KMS-11 (cell line): ENCODE measurements around the gene PLCG2.

ENCODE experiments used
- H2AFZ ChIP-seq: fragments of 200-600 bp; sonication (generic); 2 replicates; pipeline ENCODE4 v1.6.1; 2016; ENCODE audit warnings: antibody characterized with exemption, mixed run types, low read depth
- H3K27ac ChIP-seq: fragments of 200-600 bp; sonication (generic); 2 replicates; pipeline ENCODE4 v1.6.1; 2016; ENCODE audit warnings: mild to moderate bottlenecking, mixed run types
- H3K27me3 ChIP-seq: fragments of 200-600 bp; sonication (generic); 2 replicates; pipeline ENCODE4 v1.6.1; 2017; ENCODE audit warnings: mild to moderate bottlenecking, low read depth, mixed run types, moderate library complexity; ENCODE audit not compliant: insufficient read depth
- H3K36me3 ChIP-seq: fragments of 200-600 bp; sonication (generic); 2 replicates; pipeline ENCODE4 v1.6.1; 2017; ENCODE audit warnings: mild to moderate bottlenecking, mixed run types; ENCODE audit not compliant: insufficient read depth
- H3K4me1 ChIP-seq: fragments of 200-600 bp; sonication (generic); 2 replicates; pipeline ENCODE4 v1.6.1; 2016; ENCODE audit warnings: mild to moderate bottlenecking, low read depth, mixed run types; ENCODE audit not compliant: poor library complexity, severe bottlenecking
- H3K4me2 ChIP-seq: fragments of 200-600 bp; sonication (generic); 2 replicates; pipeline ENCODE4 v1.7.0; 2016; ENCODE audit warnings: mild to moderate bottlenecking, mixed run types
- H3K4me3 ChIP-seq: fragments of 200-600 bp; sonication (generic); IDR thresholded peaks from 2 replicates; pipeline ENCODE4 v1.6.1; 2017; ENCODE audit warnings: low read depth, low read length, mixed read lengths; ENCODE audit not compliant: insufficient read depth
- H3K79me2 ChIP-seq: fragments of 200-600 bp; sonication (generic); 2 replicates; pipeline ENCODE4 v1.6.1; 2016; ENCODE audit warnings: low read depth, mixed run types; ENCODE audit not compliant: insufficient read depth
- H3K9ac ChIP-seq: fragments of 200-600 bp; sonication (generic); 2 replicates; pipeline ENCODE4 v1.6.1; 2016; ENCODE audit warnings: mild to moderate bottlenecking, mixed run types
- H4K20me1 ChIP-seq: fragments of 200-600 bp; sonication (generic); 2 replicates; pipeline ENCODE4 v1.6.1; 2016; ENCODE audit warnings: mild to moderate bottlenecking, mixed run types; ENCODE audit not compliant: insufficient read depth
- TF ChIP-seq, protein P1 (sequence below): fragments of 200-600 bp; sonication (generic); conservative IDR thresholded peaks from 2 replicates; pipeline ENCODE4 v1.6.1; 2017; ENCODE audit warnings: low read depth, mild to moderate bottlenecking, antibody characterized with exemption, low read length, moderate library complexity, mixed read lengths

The PLCG2 gene

DNA sequence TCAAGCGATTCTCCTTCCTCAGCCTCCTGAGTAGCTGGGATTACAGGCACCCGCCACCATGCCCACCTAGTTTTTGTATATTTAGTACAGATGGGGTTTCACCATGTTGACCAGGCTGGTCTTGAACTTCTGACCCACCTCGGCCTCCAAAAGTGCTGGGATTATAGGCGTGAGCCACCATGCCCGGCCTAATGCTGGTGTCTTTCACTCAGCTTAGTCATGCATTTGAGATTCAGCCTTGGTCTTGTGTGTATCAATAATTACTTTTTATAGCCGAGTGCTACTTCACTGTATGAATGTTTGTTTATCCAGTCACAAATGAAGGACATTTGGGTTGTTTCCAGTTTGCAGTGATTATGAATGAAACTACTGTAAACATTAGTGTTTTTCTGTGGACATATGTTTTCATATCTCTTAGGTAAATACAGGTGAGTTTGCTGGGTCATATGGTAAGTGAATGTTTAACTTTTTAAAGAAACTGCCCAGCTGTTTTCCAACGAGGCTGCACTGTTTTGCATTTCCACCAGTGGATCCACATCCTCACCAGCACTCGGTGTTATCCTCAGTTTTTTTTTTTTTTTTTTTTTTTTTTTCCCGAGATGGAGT is 11.0 kb upstream of the PLCG2 start:
- Histone ChIP-seq H3K36me3 (no peaks in the 10 kb centered on the region), H3K9ac (no peak overlapping the region), H3K4me2 (no peak overlapping the region), H3K4me3 (no peak overlapping the region), H3K4me1 (no peaks in the 10 kb centered on the region), H3K27ac (no peak overlapping the region), H3K27me3 (no peaks in the 10 kb centered on the region; the same call in 1 of the 2 replicates), H4K20me1 (no peaks in the 10 kb centered on the region), H3K79me2 (no peaks in the 10 kb centered on the region), H2AFZ (no peak overlapping the region)
- TF ChIP-seq, protein P1, sequence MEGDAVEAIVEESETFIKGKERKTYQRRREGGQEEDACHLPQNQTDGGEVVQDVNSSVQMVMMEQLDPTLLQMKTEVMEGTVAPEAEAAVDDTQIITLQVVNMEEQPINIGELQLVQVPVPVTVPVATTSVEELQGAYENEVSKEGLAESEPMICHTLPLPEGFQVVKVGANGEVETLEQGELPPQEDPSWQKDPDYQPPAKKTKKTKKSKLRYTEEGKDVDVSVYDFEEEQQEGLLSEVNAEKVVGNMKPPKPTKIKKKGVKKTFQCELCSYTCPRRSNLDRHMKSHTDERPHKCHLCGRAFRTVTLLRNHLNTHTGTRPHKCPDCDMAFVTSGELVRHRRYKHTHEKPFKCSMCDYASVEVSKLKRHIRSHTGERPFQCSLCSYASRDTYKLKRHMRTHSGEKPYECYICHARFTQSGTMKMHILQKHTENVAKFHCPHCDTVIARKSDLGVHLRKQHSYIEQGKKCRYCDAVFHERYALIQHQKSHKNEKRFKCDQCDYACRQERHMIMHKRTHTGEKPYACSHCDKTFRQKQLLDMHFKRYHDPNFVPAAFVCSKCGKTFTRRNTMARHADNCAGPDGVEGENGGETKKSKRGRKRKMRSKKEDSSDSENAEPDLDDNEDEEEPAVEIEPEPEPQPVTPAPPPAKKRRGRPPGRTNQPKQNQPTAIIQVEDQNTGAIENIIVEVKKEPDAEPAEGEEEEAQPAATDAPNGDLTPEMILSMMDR = no peak

DNA sequence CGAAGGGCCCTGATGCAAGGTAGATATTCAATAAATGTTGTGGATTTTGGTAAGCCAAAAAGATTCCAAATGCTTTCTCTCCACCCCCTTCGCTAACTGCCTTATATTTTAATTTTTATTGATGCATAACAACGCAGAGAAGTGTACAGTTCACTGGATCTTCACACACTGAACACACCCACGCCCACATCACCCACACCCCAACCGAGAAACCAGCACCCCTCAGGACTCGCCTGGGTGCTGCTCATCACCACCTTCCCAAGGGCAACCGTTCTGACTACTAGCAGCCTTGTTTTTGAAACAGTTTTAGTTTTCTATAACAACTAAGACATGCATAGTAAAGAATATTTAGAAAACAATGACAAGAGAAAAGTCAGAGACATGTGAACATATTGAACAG is 9.1 kb upstream of the PLCG2 start:
- H3K4me3 ChIP-seq = no peak overlapping the region
- H3K27me3 ChIP-seq = no peaks in the 10 kb centered on the region; the same call in 1 of the 2 replicates
- H3K4me1 ChIP-seq = no peaks in the 10 kb centered on the region
- TF ChIP-seq, protein P1 = no peak
- H3K27ac ChIP-seq = no peak overlapping the region
- H3K79me2 ChIP-seq = no peaks in the 10 kb centered on the region
- no peaks in the 10 kb centered on the region for H4K20me1 ChIP-seq
- no peak overlapping the region for H3K4me2 ChIP-seq
- H3K9ac ChIP-seq = no peak overlapping the region
- H3K36me3 ChIP-seq = no peaks in the 10 kb centered on the region
- H2AFZ ChIP-seq = no peak overlapping the region

DNA sequence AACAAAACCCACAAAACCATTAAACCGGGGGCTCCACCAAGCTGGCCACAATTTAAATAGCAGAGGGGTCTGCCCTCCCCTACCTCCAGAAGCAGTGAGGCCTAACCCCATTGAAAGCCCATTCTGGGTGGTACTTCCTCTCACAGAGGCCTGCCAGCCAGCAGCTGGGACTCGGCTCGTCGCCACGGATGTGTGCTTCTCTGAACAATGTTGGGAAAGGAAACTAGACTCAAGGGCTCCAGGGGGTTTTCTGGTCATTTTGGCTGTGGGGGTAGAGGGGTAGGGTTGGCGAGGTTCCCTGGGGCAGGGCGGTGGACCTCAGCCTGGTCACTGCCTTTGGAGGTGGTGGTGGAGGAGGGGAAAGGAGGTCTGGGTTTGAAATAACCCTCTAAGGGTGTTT is 4.7 kb upstream of the PLCG2 start:
- Histone ChIP-seq H3K79me2 (no peaks in the 10 kb centered on the region), H3K36me3 (no peaks in the 10 kb centered on the region), H3K27ac (no peak overlapping the region), H3K9ac (no peak overlapping the region), H2AFZ (no peak overlapping the region), H3K27me3 (peaks cover 4% of the 10 kb centered on the region; the same call in 1 of the 2 replicates), H3K4me1 (peaks cover 3% of the 10 kb centered on the region), H3K4me2 (no peak overlapping the region), H4K20me1 (no peaks in the 10 kb centered on the region), H3K4me3 (no peak overlapping the region)
- TF ChIP-seq, protein P1 = no peak

DNA sequence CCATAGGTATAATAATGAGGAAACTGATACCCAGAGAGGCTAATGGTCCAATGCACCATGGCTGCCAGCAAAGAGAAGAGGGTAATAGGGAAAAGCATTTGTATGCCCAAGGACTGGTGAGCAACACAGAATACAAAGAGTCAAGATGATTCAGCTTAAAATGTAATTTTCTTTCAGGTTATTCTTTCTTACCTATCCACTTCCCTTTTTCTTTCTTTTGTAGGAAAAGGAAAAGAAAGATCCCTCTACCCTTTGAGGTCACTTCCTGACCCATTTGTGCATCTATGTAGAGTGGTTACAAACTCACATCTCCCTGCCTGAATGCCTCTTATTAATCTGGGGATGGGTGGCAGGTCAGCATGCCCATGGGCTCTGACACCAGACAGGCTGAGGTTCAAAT is 3.5 kb upstream of the PLCG2 start:
- no peak overlapping the region for H3K4me2 ChIP-seq
- H3K9ac ChIP-seq = no peak overlapping the region
- H2AFZ ChIP-seq = no peak overlapping the region
- no peaks in the 10 kb centered on the region for H3K36me3 ChIP-seq
- peaks cover 13% of the 10 kb centered on the region for H3K27me3 ChIP-seq
- H3K4me3 ChIP-seq = no peak overlapping the region
- H3K4me1 ChIP-seq = peaks cover 8% of the 10 kb centered on the region
- H3K79me2 ChIP-seq = no peaks in the 10 kb centered on the region
- H3K27ac ChIP-seq = no peak overlapping the region
- TF ChIP-seq, protein P1 = no peak
- H4K20me1 ChIP-seq = no peaks in the 10 kb centered on the region
